WTC11 (cell line): ENCODE data around the gene RASL12. TPM values are rescaled to one million over a fixed set of nuclear protein-coding genes. Genes with fewer than 3 reads are reported as not detected.

Source experiments
- ATAC-seq: fragments of 200-7000 bp; cut with Tn5 transposase; 2 replicates; pipeline ENCODE4 v1.10.0; 2021; ENCODE audit warnings: mild to moderate bottlenecking, moderate library complexity
- CTCF ChIA-PET: fragments of 300-600 bp; sonication (Branson Sonifier 250); formaldehyde crosslinking; loops from one replicate; lab custom pipeline; 2021; ENCODE audit warnings: antibody characterized with exemption; lab: Charles Lee
- POLR2A ChIA-PET: fragments of 350-600 bp; sonication (Branson Sonifier 250); formaldehyde crosslinking; loops from one replicate; lab custom pipeline; 2021; ENCODE audit warnings: antibody characterized with exemption; lab: Charles Lee
- DNase-seq: peaks from one replicate; pipeline ENCODE4 v3.0.0; 2021; ENCODE audit warnings: low spot score
- H3K27ac Mint-ChIP-seq: 2 replicates; pipeline ENCODE4 v1.8.0; 2021; ENCODE audit warnings: mixed read lengths
- H3K27me3 Mint-ChIP-seq: 2 replicates; pipeline ENCODE4 v1.8.0; 2021; ENCODE audit warnings: low read depth, mild to moderate bottlenecking, moderate library complexity, mixed read lengths
- H3K36me3 Mint-ChIP-seq: 2 replicates; pipeline ENCODE4 v1.8.0; 2021; ENCODE audit warnings: mixed read lengths
- H3K4me1 Mint-ChIP-seq: 2 replicates; pipeline ENCODE4 v1.8.0; 2022; ENCODE audit warnings: mixed read lengths
- H3K4me3 Mint-ChIP-seq: 2 replicates; pipeline ENCODE4 v1.8.0; 2021; ENCODE audit warnings: mild to moderate bottlenecking, moderate library complexity, mixed read lengths
- H3K9me3 Mint-ChIP-seq: 2 replicates; pipeline ENCODE4 v1.8.0; 2021; ENCODE audit warnings: mixed read lengths
- ATF1 ChIP-seq: sonication (generic); formaldehyde crosslinking; IDR thresholded peaks from 2 replicates; pipeline ENCODE4 v1.8.1; 2023; ENCODE audit warnings: mild to moderate bottlenecking, moderate library complexity, missing genetic modification reagents
- E2F1 ChIP-seq: sonication (generic); formaldehyde crosslinking; IDR thresholded peaks from 2 replicates; pipeline ENCODE4 v1.8.0; 2022; ENCODE audit warnings: mild to moderate bottlenecking, missing genetic modification reagents
- ETV6 ChIP-seq: sonication (generic); formaldehyde crosslinking; IDR thresholded peaks from 2 replicates; pipeline ENCODE4 v1.8.1; 2022; ENCODE audit warnings: mild to moderate bottlenecking, missing genetic modification reagents
- JUN ChIP-seq: sonication (generic); formaldehyde crosslinking; IDR thresholded peaks from 2 replicates; pipeline ENCODE4 v1.8.0; 2023; ENCODE audit warnings: mild to moderate bottlenecking, missing genetic modification reagents
- NR2C2 ChIP-seq: sonication (generic); formaldehyde crosslinking; IDR thresholded peaks from 2 replicates; pipeline ENCODE4 v1.8.0; 2022; ENCODE audit warnings: mild to moderate bottlenecking, missing genetic modification reagents
- SMAD3 ChIP-seq: sonication (generic); formaldehyde crosslinking; IDR thresholded peaks from 2 replicates; pipeline ENCODE4 v1.8.0; 2022; ENCODE audit warnings: missing genetic modification reagents, mild to moderate bottlenecking, borderline replicate concordance
- SMAD4 ChIP-seq: sonication (generic); formaldehyde crosslinking; IDR thresholded peaks from 2 replicates; pipeline ENCODE4 v1.8.0; 2022; ENCODE audit warnings: mild to moderate bottlenecking, missing genetic modification reagents
- total RNA-seq: library from RNA; stranded (reverse); gene quantifications from 3 replicates; pipeline ENCODE4 v1.2.3, GENCODE V29; 2021
- TF ChIP-seq, protein P1 (sequence below): sonication (generic); formaldehyde crosslinking; conservative IDR thresholded peaks from 2 replicates; pipeline ENCODE4 v1.8.1; 2023; ENCODE audit warnings: mild to moderate bottlenecking, low read depth, missing genetic modification reagents, moderate library complexity
- TF ChIP-seq, protein P2 (sequence below): sonication (generic); formaldehyde crosslinking; IDR thresholded peaks from 2 replicates; pipeline ENCODE4 v1.8.0; 2022; ENCODE audit warnings: mild to moderate bottlenecking, missing genetic modification reagents
- TF ChIP-seq, protein P3 (sequence below): sonication (generic); formaldehyde crosslinking; conservative IDR thresholded peaks from 2 replicates; pipeline ENCODE4 v1.8.1; 2022; ENCODE audit warnings: mild to moderate bottlenecking, missing genetic modification reagents
- TF ChIP-seq, protein P4 (sequence below): sonication (generic); formaldehyde crosslinking; IDR thresholded peaks from 2 replicates; pipeline ENCODE4 v1.8.1; 2022; ENCODE audit warnings: low read depth, missing genetic modification reagents, borderline replicate concordance
- TF ChIP-seq, protein P5 (sequence below): fragments of 250-450 bp; sonication (Bioruptor Pico); IDR thresholded peaks from 2 replicates; pipeline ENCODE4 v1.9.0; 2021; ENCODE audit warnings: mild to moderate bottlenecking

The RASL12 gene
- total RNA-seq, 1 experiment from 2014 or later = 5.6 TPM

- TF ChIP-seq, protein P1, sequence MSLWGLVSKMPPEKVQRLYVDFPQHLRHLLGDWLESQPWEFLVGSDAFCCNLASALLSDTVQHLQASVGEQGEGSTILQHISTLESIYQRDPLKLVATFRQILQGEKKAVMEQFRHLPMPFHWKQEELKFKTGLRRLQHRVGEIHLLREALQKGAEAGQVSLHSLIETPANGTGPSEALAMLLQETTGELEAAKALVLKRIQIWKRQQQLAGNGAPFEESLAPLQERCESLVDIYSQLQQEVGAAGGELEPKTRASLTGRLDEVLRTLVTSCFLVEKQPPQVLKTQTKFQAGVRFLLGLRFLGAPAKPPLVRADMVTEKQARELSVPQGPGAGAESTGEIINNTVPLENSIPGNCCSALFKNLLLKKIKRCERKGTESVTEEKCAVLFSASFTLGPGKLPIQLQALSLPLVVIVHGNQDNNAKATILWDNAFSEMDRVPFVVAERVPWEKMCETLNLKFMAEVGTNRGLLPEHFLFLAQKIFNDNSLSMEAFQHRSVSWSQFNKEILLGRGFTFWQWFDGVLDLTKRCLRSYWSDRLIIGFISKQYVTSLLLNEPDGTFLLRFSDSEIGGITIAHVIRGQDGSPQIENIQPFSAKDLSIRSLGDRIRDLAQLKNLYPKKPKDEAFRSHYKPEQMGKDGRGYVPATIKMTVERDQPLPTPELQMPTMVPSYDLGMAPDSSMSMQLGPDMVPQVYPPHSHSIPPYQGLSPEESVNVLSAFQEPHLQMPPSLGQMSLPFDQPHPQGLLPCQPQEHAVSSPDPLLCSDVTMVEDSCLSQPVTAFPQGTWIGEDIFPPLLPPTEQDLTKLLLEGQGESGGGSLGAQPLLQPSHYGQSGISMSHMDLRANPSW = no peak
- TF ChIP-seq, protein P2, sequence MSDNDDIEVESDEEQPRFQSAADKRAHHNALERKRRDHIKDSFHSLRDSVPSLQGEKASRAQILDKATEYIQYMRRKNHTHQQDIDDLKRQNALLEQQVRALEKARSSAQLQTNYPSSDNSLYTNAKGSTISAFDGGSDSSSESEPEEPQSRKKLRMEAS (CRISPR knock-in tag) = no peak
- TF ChIP-seq, protein P3, sequence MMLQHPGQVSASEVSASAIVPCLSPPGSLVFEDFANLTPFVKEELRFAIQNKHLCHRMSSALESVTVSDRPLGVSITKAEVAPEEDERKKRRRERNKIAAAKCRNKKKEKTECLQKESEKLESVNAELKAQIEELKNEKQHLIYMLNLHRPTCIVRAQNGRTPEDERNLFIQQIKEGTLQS = no peak
- TF ChIP-seq, protein P4, sequence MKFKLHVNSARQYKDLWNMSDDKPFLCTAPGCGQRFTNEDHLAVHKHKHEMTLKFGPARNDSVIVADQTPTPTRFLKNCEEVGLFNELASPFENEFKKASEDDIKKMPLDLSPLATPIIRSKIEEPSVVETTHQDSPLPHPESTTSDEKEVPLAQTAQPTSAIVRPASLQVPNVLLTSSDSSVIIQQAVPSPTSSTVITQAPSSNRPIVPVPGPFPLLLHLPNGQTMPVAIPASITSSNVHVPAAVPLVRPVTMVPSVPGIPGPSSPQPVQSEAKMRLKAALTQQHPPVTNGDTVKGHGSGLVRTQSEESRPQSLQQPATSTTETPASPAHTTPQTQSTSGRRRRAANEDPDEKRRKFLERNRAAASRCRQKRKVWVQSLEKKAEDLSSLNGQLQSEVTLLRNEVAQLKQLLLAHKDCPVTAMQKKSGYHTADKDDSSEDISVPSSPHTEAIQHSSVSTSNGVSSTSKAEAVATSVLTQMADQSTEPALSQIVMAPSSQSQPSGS = no peak
Observed at GRCh38 chr15:65069779-65070546, 2.2 kb upstream of the RASL12 start (continued).

- no peak overlapping the region for H3K4me3 Mint-ChIP-seq
- CTCF ChIA-PET = interaction anchor here (5.3 to 20.3 kb wide), 3 partner anchors 9 to 32 kb away, joined by 71 to 292 read pairs (median 98); partner anchors contain the start of gene KBTBD13
- ATAC-seq = no peak
Observed at GRCh38 chr15:65069179-65069578, 1.4 kb upstream of the RASL12 start.

More at GRCh38 chr15:65069179-65069578, 1.4 kb upstream of the RASL12 start:
- Mint-ChIP-seq H3K27ac (no peak overlapping the region), H3K27me3 (peaks cover 21% of the 10 kb centered on the region), H3K36me3 (peaks cover 4% of the 10 kb centered on the region; the same call in 1 of the 2 replicates), H3K4me1 (peaks cover 38% of the 10 kb centered on the region), H3K9me3 (peaks cover 11% of the 10 kb centered on the region)
- no peak for DNase-seq
- POLR2A ChIA-PET = no interaction called here
- TF ChIP-seq, protein P5, sequence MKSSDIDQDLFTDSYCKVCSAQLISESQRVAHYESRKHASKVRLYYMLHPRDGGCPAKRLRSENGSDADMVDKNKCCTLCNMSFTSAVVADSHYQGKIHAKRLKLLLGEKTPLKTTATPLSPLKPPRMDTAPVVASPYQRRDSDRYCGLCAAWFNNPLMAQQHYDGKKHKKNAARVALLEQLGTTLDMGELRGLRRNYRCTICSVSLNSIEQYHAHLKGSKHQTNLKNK (CRISPR knock-in tag) = no peak
- TF ChIP-seq ETV6 (CRISPR knock-in tag) (no peak), SMAD3 (no peak), JUN (CRISPR knock-in tag) (no peak), SMAD4 (no peak), E2F1 (CRISPR knock-in tag) (no peak), NR2C2 (CRISPR knock-in tag) (no peak), ATF1 (no peak)
- TF ChIP-seq, protein P1 = no peak
